Neural cell (in vitro differentiated cells): Measurements from ENCODE around the gene POLR3K. TPM values are rescaled to one million over a fixed set of nuclear protein-coding genes. Genes with fewer than 3 reads are reported as not detected.

Experiments
- H2AFZ ChIP-seq: fragments of 200-600, 300-800 bp; sonication (generic), shearing (Covaris generic); 2 replicates; pipeline ENCODE4 v1.6.0; 2014; ENCODE audit warnings: low read depth, mild to moderate bottlenecking, antibody characterized with exemption, low read length, moderate library complexity
- H3F3A ChIP-seq: fragments of 200-600 bp; shearing (Covaris generic); 2 replicates; pipeline ENCODE4 v1.6.1; 2016; ENCODE audit warnings: mild to moderate bottlenecking, moderate library complexity, mixed read lengths, antibody characterized with exemption, low read length; ENCODE audit not compliant: insufficient read depth, poor library complexity, severe bottlenecking
- H3K27ac ChIP-seq: fragments of 200-600, 300-800 bp; sonication (generic), shearing (Covaris generic); 2 replicates; pipeline ENCODE4 v1.5.1; 2014; ENCODE audit warnings: mild to moderate bottlenecking, low read length, moderate library complexity
- H3K27me3 ChIP-seq: fragments of 300-800, 200-600 bp; sonication (generic), shearing (Covaris generic); 2 replicates; pipeline ENCODE4 v1.6.0; 2014; ENCODE audit warnings: mild to moderate bottlenecking, low read depth, low read length, moderate library complexity; ENCODE audit not compliant: insufficient read depth
- H3K36me3 ChIP-seq: fragments of 300-800, 200-600 bp; sonication (generic), shearing (Covaris generic); 2 replicates; pipeline ENCODE4 v1.5.1; 2014; ENCODE audit warnings: mild to moderate bottlenecking, antibody characterized with exemption, low read length, moderate library complexity; ENCODE audit not compliant: insufficient read depth
- H3K4me2 ChIP-seq: fragments of 300-800, 200-600 bp; sonication (generic), shearing (Covaris generic); 2 replicates; pipeline ENCODE4 v1.6.0; 2014; ENCODE audit warnings: mild to moderate bottlenecking, low read length
- H3K4me3 ChIP-seq: fragments of 300-800, 200-600 bp; sonication (generic), shearing (Covaris generic); 2 replicates; pipeline ENCODE4 v1.5.1; 2014; ENCODE audit warnings: mild to moderate bottlenecking, low read length, moderate library complexity
- H3K79me2 ChIP-seq: fragments of 200-600 bp; shearing (Covaris generic); replicated peaks from 2 replicates; pipeline ENCODE4 v1.6.0; 2014; ENCODE audit warnings: mild to moderate bottlenecking, low read length, moderate library complexity; ENCODE audit not compliant: insufficient read depth
- H3K9ac ChIP-seq: fragments of 300-800, 200-600 bp; sonication (generic), shearing (Covaris generic); 2 replicates; pipeline ENCODE4 v1.6.1; 2016; ENCODE audit warnings: mild to moderate bottlenecking, low read length, mixed read lengths
- H3K9me2 ChIP-seq: fragments of 200-600 bp; shearing (Covaris generic); 2 replicates; pipeline ENCODE4 v1.6.1; 2016; ENCODE audit warnings: mild to moderate bottlenecking, low read length, mixed read lengths; ENCODE audit not compliant: insufficient read depth
- H3K9me3 ChIP-seq: fragments of 200-600, 300-800 bp; sonication (generic), shearing (Covaris generic); 2 replicates; pipeline ENCODE4 v1.6.1; 2016; ENCODE audit warnings: mild to moderate bottlenecking, mixed run types, low read length, moderate library complexity, mixed read lengths
- H4K20me1 ChIP-seq: fragments of 200-600 bp; shearing (Covaris generic); 2 replicates; pipeline ENCODE4 v1.6.1; 2016; ENCODE audit warnings: mild to moderate bottlenecking, mixed run types; ENCODE audit not compliant: insufficient read depth
- CTCF ChIP-seq: fragments of 450-650 bp; IDR thresholded peaks from 2 replicates; pipeline ENCODE4 v1.5.1; 2014; ENCODE audit warnings: antibody characterized with exemption, mild to moderate bottlenecking, moderate library complexity; ENCODE audit not compliant: poor library complexity, severe bottlenecking
- EP300 ChIP-seq: fragments of 450-650 bp; conservative IDR thresholded peaks from 2 replicates; pipeline ENCODE4 v1.6.1; 2014; ENCODE audit warnings: antibody characterized with exemption, mild to moderate bottlenecking, moderate library complexity; ENCODE audit not compliant: poor library complexity, severe bottlenecking
- EZH2 ChIP-seq: fragments of 200-600, 300-800 bp; shearing (Covaris generic), sonication (generic); IDR thresholded peaks from 2 replicates; pipeline ENCODE4 v1.6.1; 2014; ENCODE audit warnings: antibody characterized with exemption, low read length, borderline replicate concordance, mild to moderate bottlenecking; ENCODE audit not compliant: insufficient read depth, poor library complexity, severe bottlenecking
- MXI1 ChIP-seq: fragments of 450-650 bp; conservative IDR thresholded peaks from 2 replicates; pipeline ENCODE4 v1.6.1; 2014; ENCODE audit warnings: antibody characterized with exemption, mild to moderate bottlenecking; ENCODE audit not compliant: poor library complexity, severe bottlenecking
- POLR2AphosphoS5 ChIP-seq: IDR thresholded peaks from 2 replicates; pipeline ENCODE4 v1.6.1; 2012
- RAD21 ChIP-seq: fragments of 450-650 bp; conservative IDR thresholded peaks from 2 replicates; pipeline ENCODE4 v1.6.1; 2014; ENCODE audit warnings: antibody characterized with exemption, mild to moderate bottlenecking, moderate library complexity
- REST ChIP-seq: IDR thresholded peaks from 2 replicates; pipeline ENCODE4 v1.6.1; 2012; ENCODE audit warnings: borderline replicate concordance
- SMC3 ChIP-seq: fragments of 450-650 bp; conservative IDR thresholded peaks from 2 replicates; pipeline ENCODE4 v1.6.1; 2014; ENCODE audit warnings: antibody characterized with exemption, mild to moderate bottlenecking, moderate library complexity; ENCODE audit not compliant: poor library complexity
- TAF1 ChIP-seq: IDR thresholded peaks from 2 replicates; pipeline ENCODE4 v1.6.1; 2012; ENCODE audit warnings: low read depth
- polyA plus RNA-seq: library from polyadenylated mRNA; depleted of rRNA; stranded (reverse); fragments of >200 nt; gene quantifications from 2 replicates; pipeline ENCODE4 v1.2.3, GENCODE V29; 2014

POLR3K gene
- polyA plus RNA-seq, 1 donor from 2014 or later: 7.1 TPM

GRCh38 chr16:67183-67791 is 13.9 kb upstream of the POLR3K start:
- Histone ChIP-seq H3K36me3 (no peaks in the 10 kb centered on the region), H3K27ac (no peak overlapping the region), H2AFZ (no peak overlapping the region), H4K20me1 (no peaks in the 10 kb centered on the region), H3K27me3 (peaks cover 14% of the 10 kb centered on the region), H3K9ac (no peak overlapping the region), H3K4me3 (no peak overlapping the region), H3F3A (no peaks in the 10 kb centered on the region), H3K79me2 (no peaks in the 10 kb centered on the region), H3K9me3 (no peaks in the 10 kb centered on the region), H3K9me2 (no peaks in the 10 kb centered on the region), H3K4me2 (no peak overlapping the region)
- no peak for TF ChIP-seq EP300
- no peak for TF ChIP-seq RAD21
- TF ChIP-seq CTCF: no peak
- no peak for TF ChIP-seq MXI1
- TF ChIP-seq REST: no peak
- TF ChIP-seq TAF1: no peak
- TF ChIP-seq POLR2AphosphoS5: no peak
- no peak for TF ChIP-seq EZH2
- TF ChIP-seq SMC3: no peak

GRCh38 chr16:66309-67182 is 13.1 kb upstream of the POLR3K start:
- Histone ChIP-seq H3F3A (no peaks in the 10 kb centered on the region), H3K27ac (no peak overlapping the region), H3K4me2 (no peak overlapping the region), H3K9me3 (no peaks in the 10 kb centered on the region), H4K20me1 (no peaks in the 10 kb centered on the region), H3K9ac (no peak overlapping the region), H3K4me3 (no peak overlapping the region), H3K9me2 (no peaks in the 10 kb centered on the region), H3K36me3 (no peaks in the 10 kb centered on the region), H2AFZ (no peak overlapping the region), H3K79me2 (no peaks in the 10 kb centered on the region), H3K27me3 (peaks cover 9% of the 10 kb centered on the region)
- TF ChIP-seq EP300: no peak
- no peak for TF ChIP-seq REST
- no peak for TF ChIP-seq EZH2
- no peak for TF ChIP-seq RAD21
- TF ChIP-seq TAF1: no peak
